ENCODE results near the gene VPS26A. TPM values are rescaled to one million over a fixed set of nuclear protein-coding genes. Genes with fewer than 3 reads are reported as not detected.
A peak's percentile ranks its signal among the peaks of the same experiment; 100 is the strongest.

The VPS26A gene
- polyA plus RNA-seq, 1 experiment, result 44.4 TPM

DNA sequence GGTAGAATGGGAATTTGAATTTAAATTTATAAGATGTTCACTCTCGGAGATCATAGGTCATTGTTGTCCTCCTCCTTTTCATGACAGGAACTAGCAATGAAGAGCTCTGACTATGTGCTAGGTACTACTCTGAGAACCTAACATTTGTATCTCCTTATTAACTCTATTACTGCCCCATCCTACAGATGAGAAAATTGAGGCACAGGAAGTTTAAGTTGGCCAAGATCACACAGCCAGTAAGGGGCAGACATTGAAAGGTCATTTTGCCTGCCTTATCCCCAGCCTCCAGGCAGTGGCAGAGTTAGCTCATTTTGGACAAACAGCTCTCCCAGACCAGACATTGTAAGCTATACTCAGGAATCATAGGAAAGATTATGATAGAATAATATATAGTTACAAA lies 30.0 kb upstream of the VPS26A start:
- POLR2A ChIA-PET, result no interaction called here
- Histone ChIP-seq H3K4me3 (ENCODE audit: low read depth, low read length) (no peak overlapping the region), H3K27ac (ENCODE audit: low read depth, low read length) (no peak overlapping the region), H3K9me3 (ENCODE audit: control insufficient read depth, insufficient read depth, low read length) (no peaks in the 10 kb centered on the region), H3K27me3 (ENCODE audit: control insufficient read depth, insufficient read depth, low read length) (no peaks in the 10 kb centered on the region)
- CTCF ChIA-PET, result interaction anchor here (0.6 to 6.0 kb wide), 28 partner anchors 9 to 319 kb away, joined by 3 to 138 read pairs (median 4); partner anchors contain the start of gene DDX21
- DNase-seq (ENCODE audit: low read depth, low spot score), result no peak
- TF ChIP-seq CTCF (IDR thresholded peaks at IDR 0.05; ENCODE audit: low read depth, low read length), result peak; percentile 18; the same call in 1 of the 2 replicates

DNA sequence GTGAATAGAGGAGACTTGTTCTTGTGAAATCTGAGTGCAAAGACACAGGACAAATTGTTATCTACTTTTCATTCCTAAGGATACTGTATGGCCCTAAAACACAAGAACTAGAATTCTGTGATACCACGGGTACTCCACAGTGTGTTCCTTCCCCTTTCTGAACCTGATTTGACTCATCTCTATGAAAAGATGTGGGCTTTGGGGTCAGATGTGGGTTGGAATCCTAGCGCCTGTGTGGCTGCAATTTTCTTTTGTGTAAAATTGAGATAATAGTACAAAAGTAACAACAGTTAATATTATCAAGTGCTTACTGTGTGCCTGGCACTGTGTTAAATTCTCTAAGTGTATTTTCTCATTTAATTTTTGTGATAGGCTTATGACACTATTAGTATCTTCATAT lies 27.9 kb upstream of the VPS26A start:
- ChIA-PET CTCF (interaction anchor here (6.0 kb wide), 1 partner anchor 90 kb away, joined by 138 read pairs; no protein-coding TSS in a partner anchor), POLR2A (no interaction called here)
- no peak for DNase-seq (ENCODE audit: low read depth, low spot score)
- no peaks in the 10 kb centered on the region for H3K27me3 ChIP-seq (ENCODE audit: control insufficient read depth, insufficient read depth, low read length)
- H3K27ac ChIP-seq (ENCODE audit: low read depth, low read length), result no peak overlapping the region
- TF ChIP-seq CTCF (IDR thresholded peaks at IDR 0.05; ENCODE audit: low read depth, low read length), result no peak
- no peak overlapping the region for H3K4me3 ChIP-seq (ENCODE audit: low read depth, low read length)
- H3K9me3 ChIP-seq (ENCODE audit: control insufficient read depth, insufficient read depth, low read length), result no peaks in the 10 kb centered on the region

DNA sequence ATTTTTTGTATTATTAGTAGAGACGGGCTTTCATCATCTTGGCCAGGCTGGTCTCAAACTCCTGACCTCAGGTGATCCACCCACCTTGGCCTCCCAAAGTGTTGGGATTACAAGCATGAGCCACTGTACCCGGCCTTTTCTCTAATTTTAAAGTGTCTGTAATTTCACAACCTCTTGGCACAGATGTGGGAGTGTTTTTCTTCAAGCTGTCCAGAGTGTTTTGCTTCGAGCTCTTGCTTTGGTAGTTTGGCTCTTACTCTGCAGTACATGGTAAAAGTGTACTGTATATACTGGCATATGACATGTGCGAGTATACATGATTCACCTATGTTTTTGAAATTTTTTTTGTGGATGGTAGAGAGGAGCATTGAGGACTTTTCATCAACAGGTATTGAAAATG lies 26.2 kb upstream of the VPS26A start:
- DNase-seq (ENCODE audit: low read depth, low spot score), result no peak
- Histone ChIP-seq H3K27me3 (ENCODE audit: control insufficient read depth, insufficient read depth, low read length) (no peaks in the 10 kb centered on the region), H3K4me3 (ENCODE audit: low read depth, low read length) (no peak overlapping the region), H3K9me3 (ENCODE audit: control insufficient read depth, insufficient read depth, low read length) (no peaks in the 10 kb centered on the region), H3K27ac (ENCODE audit: low read depth, low read length) (no peak overlapping the region)
- CTCF ChIA-PET, result no interaction called here
- POLR2A ChIA-PET, result no interaction called here
- no peak for TF ChIP-seq CTCF (IDR thresholded peaks at IDR 0.05; ENCODE audit: low read depth, low read length)

GRCh38 chr10:69100136-69100872 lies 23.7 kb upstream of the VPS26A start:
- POLR2A ChIA-PET, result interaction anchor here (0.6 kb wide), 1 partner anchor 89 kb away, joined by 3 read pairs; no protein-coding TSS in a partner anchor
- no peak for TF ChIP-seq CTCF (IDR thresholded peaks at IDR 0.05; ENCODE audit: low read depth, low read length)
- Histone ChIP-seq H3K9me3 (ENCODE audit: control insufficient read depth, insufficient read depth, low read length) (no peaks in the 10 kb centered on the region), H3K27ac (ENCODE audit: low read depth, low read length) (no peak overlapping the region), H3K4me3 (ENCODE audit: low read depth, low read length) (no peak overlapping the region), H3K27me3 (ENCODE audit: control insufficient read depth, insufficient read depth, low read length) (no peaks in the 10 kb centered on the region)
- CTCF ChIA-PET, result interaction anchor here (1.5 kb wide), 2 partner anchors 8 to 95 kb away, joined by 4 to 10 read pairs; no protein-coding TSS in a partner anchor
- no peak for DNase-seq (ENCODE audit: low read depth, low spot score)

DNA sequence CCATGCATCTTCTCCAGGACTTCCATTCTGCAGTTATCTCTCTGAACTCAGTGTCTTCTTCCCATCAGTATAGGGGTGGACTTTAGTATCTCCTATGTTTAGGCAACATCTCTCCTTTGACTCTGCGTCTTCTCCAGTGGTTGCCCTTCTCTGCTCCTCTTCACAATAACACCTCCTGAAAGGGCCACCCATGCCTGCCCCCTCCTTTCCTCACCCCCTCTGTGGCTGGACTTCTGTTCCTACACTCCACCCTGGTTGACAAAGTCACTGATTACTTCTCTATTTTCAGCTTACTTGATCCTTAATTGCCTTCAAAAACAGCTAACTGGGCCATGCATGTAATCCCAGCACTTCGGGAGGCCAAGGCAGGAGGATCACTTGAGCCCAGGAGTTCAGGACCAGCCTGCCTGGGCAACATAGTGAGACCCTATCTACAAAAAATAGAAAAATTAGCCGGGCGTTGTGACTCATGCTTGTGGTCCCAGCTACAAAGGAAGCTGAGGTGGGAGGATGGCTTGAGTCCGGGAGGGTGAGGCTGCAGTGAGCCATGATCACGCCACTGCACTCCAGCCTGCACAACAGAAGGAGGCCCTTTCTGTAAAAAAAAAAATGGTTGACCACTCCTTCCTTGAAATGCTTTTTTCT lies 22.4 kb upstream of the VPS26A start:
- ChIA-PET CTCF (interaction anchor here (1.5 kb wide), 1 partner anchor 9 kb away, joined by 4 read pairs; no protein-coding TSS in a partner anchor), POLR2A (interaction anchor here (0.7 kb wide), 1 partner anchor 22 kb away, joined by 3 read pairs; no protein-coding TSS in a partner anchor)
- H3K4me3 ChIP-seq (ENCODE audit: low read depth, low read length), result no peak overlapping the region
- no peak overlapping the region for H3K27ac ChIP-seq (ENCODE audit: low read depth, low read length)
- H3K27me3 ChIP-seq (ENCODE audit: control insufficient read depth, insufficient read depth, low read length), result no peaks in the 10 kb centered on the region
- TF ChIP-seq CTCF (IDR thresholded peaks at IDR 0.05; ENCODE audit: low read depth, low read length), result no peak
- DNase-seq (ENCODE audit: low read depth, low spot score), result no peak
- H3K9me3 ChIP-seq (ENCODE audit: control insufficient read depth, insufficient read depth, low read length), result no peaks in the 10 kb centered on the region
